PC-9 (cell line): ENCODE measurements around the gene YTHDC1. TPM values are rescaled to one million over a fixed set of nuclear protein-coding genes. Genes with fewer than 3 reads are reported as not detected.
A peak's percentile ranks its signal among the peaks of the same experiment; 100 is the strongest.

Source experiments
- BruUV-seq: library from RNA; stranded (reverse); fragments of 400-500 nt; replicated peaks from 2 replicates; lab custom pipeline; 2021; lab: Mats Ljungman, UMichigan
- CTCF ChIA-PET: fragments of 300-600 bp; sonication (Branson Sonifier 250); formaldehyde crosslinking; loops from one replicate; lab custom pipeline; 2022; ENCODE audit warnings: antibody characterized with exemption; lab: Charles Lee
- POLR2A ChIA-PET: fragments of 300-600 bp; sonication (Branson Sonifier 250); formaldehyde crosslinking; loops from one replicate; lab custom pipeline; 2022; ENCODE audit warnings: antibody characterized with exemption; ENCODE audit not compliant: unreplicated experiment; lab: Charles Lee
- DNase-seq, 2 experiments: peaks; one replicate each; pipeline versions ENCODE4 v3.0.0 to v3.0.0-alpha.2; 2015 to 2022; ENCODE audit warnings: mixed read lengths in 1 of 2
- H2AFZ ChIP-seq: fragments of 200-600 bp; sonication (generic); 2 replicates; pipeline ENCODE4 v1.8.1; 2017; ENCODE audit warnings: antibody characterized with exemption
- H3F3A ChIP-seq: fragments of 200-600 bp; sonication (generic); 2 replicates; pipeline ENCODE4 v1.8.1; 2017; ENCODE audit warnings: antibody characterized with exemption, mild to moderate bottlenecking, low read depth; ENCODE audit not compliant: insufficient read depth
- H3K27ac ChIP-seq: fragments of 200-600 bp; sonication (generic); 2 replicates; pipeline ENCODE4 v1.6.1; 2016; ENCODE audit warnings: mixed run types
- H3K27me3 ChIP-seq: fragments of 200-600 bp; sonication (generic); 2 replicates; pipeline ENCODE4 v1.6.1; 2016; ENCODE audit warnings: low read depth, mixed run types; ENCODE audit not compliant: insufficient read depth
- H3K36me3 ChIP-seq: fragments of 200-600 bp; sonication (generic); 2 replicates; pipeline ENCODE4 v1.6.1; 2016; ENCODE audit warnings: low read depth, mixed run types
- H3K4me1 ChIP-seq: fragments of 200-600 bp; sonication (generic); replicated peaks from 2 replicates; pipeline ENCODE4 v1.6.1; 2016; ENCODE audit warnings: mixed run types; ENCODE audit not compliant: insufficient read depth
- H3K4me2 ChIP-seq: fragments of 200-600 bp; sonication (generic); 2 replicates; pipeline ENCODE4 v1.6.1; 2017; ENCODE audit warnings: mixed run types
- H3K4me3 ChIP-seq: fragments of 200-600 bp; sonication (generic); 2 replicates; pipeline ENCODE4 v1.6.1; 2016; ENCODE audit warnings: mixed run types
- H3K79me2 ChIP-seq: fragments of 200-600 bp; sonication (generic); 2 replicates; pipeline ENCODE4 v1.6.1; 2017; ENCODE audit warnings: low read depth, mixed run types
- H3K9me2 ChIP-seq: fragments of 200-600 bp; sonication (generic); 2 replicates; pipeline ENCODE4 v1.8.1; 2017; ENCODE audit warnings: mild to moderate bottlenecking; ENCODE audit not compliant: insufficient read depth
- H3K9me3 ChIP-seq: fragments of 200-600 bp; sonication (generic); 2 replicates; pipeline ENCODE4 v1.8.1; 2016; ENCODE audit warnings: low read depth; ENCODE audit not compliant: insufficient read depth
- H4K20me1 ChIP-seq: fragments of 200-600 bp; sonication (generic); 2 replicates; pipeline ENCODE4 v1.8.1; 2017; ENCODE audit not compliant: insufficient read depth
- CTCF ChIP-seq: fragments of 200-600 bp; sonication (generic); conservative IDR thresholded peaks from 2 replicates; pipeline ENCODE4 v1.6.1; 2017; ENCODE audit warnings: mixed run types, antibody characterized with exemption, mild to moderate bottlenecking, moderate library complexity
- EZH2 ChIP-seq: fragments of 200-600 bp; sonication (generic); IDR thresholded peaks from 2 replicates; pipeline ENCODE4 v1.8.0; 2017; ENCODE audit warnings: antibody characterized with exemption, low read depth
- intact Hi-C: fragments of 100-400 bp; cut with micrococcal nuclease; formaldehyde crosslinking; loops from one replicate; pipeline ENCODE4 v1.10.0; 2022; ENCODE audit not compliant: unreplicated experiment
- total RNA-seq: library from RNA; stranded (reverse); gene quantifications from 2 replicates; pipeline ENCODE4 v1.2.3, GENCODE V29; 2021

The YTHDC1 gene
- total RNA-seq, 1 experiment from 2014 or later: 83.6 TPM

- no peak for DNase-seq
- intact Hi-C loops: no loop called here
- no peaks in the 10 kb centered on the region for H3K36me3 ChIP-seq
- peak overlapping the region; percentile 61 for H3K4me2 ChIP-seq
- no peaks in the 10 kb centered on the region for H3K9me2 ChIP-seq
- ChIA-PET CTCF (no interaction called here), POLR2A (no interaction called here)
- BruUV-seq: no TSS peak
- TF ChIP-seq EZH2 (no peak), CTCF (no peak)
- H3K9me3 ChIP-seq: 0 out of 2 replicates have a peak, but pooled peaks cover 4% of the 10 kb centered on the region
- no peaks in the 10 kb centered on the region for H3K79me2 ChIP-seq
- H3K4me1 ChIP-seq: peaks cover 35% of the 10 kb centered on the region
- no peak overlapping the region for H2AFZ ChIP-seq
- peaks cover 25% of the 10 kb centered on the region for H3F3A ChIP-seq
- H3K27ac ChIP-seq: peak overlapping the region; percentile 95; the same call in 1 of the 2 replicates
- H3K27me3 ChIP-seq: no peaks in the 10 kb centered on the region
- no peaks in the 10 kb centered on the region for H4K20me1 ChIP-seq
- H3K4me3 ChIP-seq: no peak overlapping the region
Measured at GRCh38 chr4:68367835-68368234, 17.9 kb upstream of the YTHDC1 start.

DNA sequence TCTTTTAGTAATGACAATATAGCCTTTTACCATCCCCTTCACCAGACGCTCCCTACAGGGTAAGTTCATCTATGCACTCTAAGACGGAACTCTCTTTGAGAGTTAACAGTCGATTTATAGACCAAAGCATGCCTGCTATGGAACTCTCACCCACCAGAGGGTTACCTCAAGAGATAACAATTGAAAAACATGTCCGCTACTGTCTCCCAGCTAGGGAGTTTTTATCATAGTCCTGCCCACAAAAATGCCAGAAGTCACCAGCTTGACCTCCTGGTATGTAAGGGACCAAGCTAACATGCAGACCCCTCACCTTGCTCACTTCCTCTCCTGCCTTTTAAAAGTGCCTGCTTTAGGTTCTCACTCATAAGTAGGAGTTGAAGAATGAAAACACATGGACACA, 16.7 kb upstream of the YTHDC1 start:
- TF ChIP-seq EZH2 (no peak), CTCF (no peak)
- DNase-seq: no peak
- H3K36me3 ChIP-seq: no peaks in the 10 kb centered on the region
- peaks cover 37% of the 10 kb centered on the region for H3K4me1 ChIP-seq
- H3K27ac ChIP-seq: no peak overlapping the region
- ChIA-PET POLR2A (no interaction called here), CTCF (no interaction called here)
- no peak overlapping the region for H3K4me3 ChIP-seq
- H3K27me3 ChIP-seq: no peaks in the 10 kb centered on the region
- H4K20me1 ChIP-seq: no peaks in the 10 kb centered on the region
- H3K9me2 ChIP-seq: no peaks in the 10 kb centered on the region
- H3K79me2 ChIP-seq: no peaks in the 10 kb centered on the region
- H2AFZ ChIP-seq: no peak overlapping the region
- peaks cover 30% of the 10 kb centered on the region for H3F3A ChIP-seq
- H3K9me3 ChIP-seq: 0 out of 2 replicates have a peak, but pooled peaks cover 4% of the 10 kb centered on the region
- no peak overlapping the region for H3K4me2 ChIP-seq
- intact Hi-C loops: no loop called here
- no TSS peak for BruUV-seq

- Histone ChIP-seq H2AFZ (no peak overlapping the region), H3K9me3 (0 out of 2 replicates have a peak, but pooled peaks cover 4% of the 10 kb centered on the region), H4K20me1 (no peaks in the 10 kb centered on the region), H3K4me2 (no peak overlapping the region), H3K9me2 (no peaks in the 10 kb centered on the region), H3K27me3 (no peaks in the 10 kb centered on the region), H3F3A (peaks cover 35% of the 10 kb centered on the region), H3K27ac (no peak overlapping the region), H3K4me3 (no peak overlapping the region), H3K4me1 (peaks cover 40% of the 10 kb centered on the region), H3K36me3 (no peaks in the 10 kb centered on the region), H3K79me2 (no peaks in the 10 kb centered on the region)
- CTCF ChIA-PET: no interaction called here
- no peak for TF ChIP-seq CTCF
- TF ChIP-seq EZH2: no peak
- DNase-seq: no peak
- no TSS peak for BruUV-seq
- POLR2A ChIA-PET: no interaction called here
- intact Hi-C loops: no loop called here
Measured at GRCh38 chr4:68365068-68365467, 15.2 kb upstream of the YTHDC1 start.
